PC-9 (cell line): ENCODE measurements around the gene GNG7.

Experiments used
- CTCF ChIP-seq: fragments of 200-600 bp; sonication (generic); conservative IDR thresholded peaks from 2 replicates; pipeline ENCODE4 v1.6.1; 2017; ENCODE audit warnings: mixed run types, antibody characterized with exemption, mild to moderate bottlenecking, moderate library complexity
- EZH2 ChIP-seq: fragments of 200-600 bp; sonication (generic); IDR thresholded peaks from 2 replicates; pipeline ENCODE4 v1.8.0; 2017; ENCODE audit warnings: antibody characterized with exemption, low read depth

- no peak for TF ChIP-seq CTCF
- TF ChIP-seq EZH2: no peak
Observed at GRCh38 chr19:2604747-2605329, 97.7 kb downstream of the GNG7 start.
